Smooth muscle cell (in vitro differentiated cells): ENCODE measurements around the gene SLC35B2. TPM values are rescaled to one million over a fixed set of nuclear protein-coding genes. Genes with fewer than 3 reads are reported as not detected.

Source experiments
- DNase-seq: peaks from one replicate; lab custom pipeline; 2025; ENCODE audit not compliant: unreplicated experiment; lab: John Stamatoyannopoulos, UW
- H2AFZ ChIP-seq: fragments of 200-600 bp; sonication (generic); 2 replicates; pipeline ENCODE4 v1.6.0; 2016; ENCODE audit warnings: antibody characterized with exemption, low read depth, mild to moderate bottlenecking
- H3F3A ChIP-seq: fragments of 200-600 bp; sonication (generic); 2 replicates; pipeline ENCODE4 v1.6.0; 2017; ENCODE audit warnings: antibody characterized with exemption, low read depth
- H3K27ac ChIP-seq: fragments of 200-600 bp; sonication (generic); 2 replicates; pipeline ENCODE4 v1.5.1; 2016; ENCODE audit warnings: low read depth, mild to moderate bottlenecking
- H3K27me3 ChIP-seq: fragments of 200-600 bp; sonication (generic); 2 replicates; pipeline ENCODE4 v1.6.1; 2016; ENCODE audit warnings: low read depth, mild to moderate bottlenecking
- H3K36me3 ChIP-seq: fragments of 200-600 bp; sonication (generic); 2 replicates; pipeline ENCODE4 v1.5.1; 2016; ENCODE audit warnings: low read depth
- H3K4me1 ChIP-seq: fragments of 200-600 bp; sonication (generic); 2 replicates; pipeline ENCODE4 v1.5.1; 2016; ENCODE audit warnings: low read depth
- H3K4me2 ChIP-seq: fragments of 200-600 bp; sonication (generic); 2 replicates; pipeline ENCODE4 v1.6.0; 2016; ENCODE audit warnings: mild to moderate bottlenecking
- H3K4me3 ChIP-seq: fragments of 200-600 bp; sonication (generic); 2 replicates; pipeline ENCODE4 v1.5.1; 2016; ENCODE audit warnings: mild to moderate bottlenecking
- H3K79me2 ChIP-seq: fragments of 200-600 bp; sonication (generic); 2 replicates; pipeline ENCODE4 v1.6.0; 2016; ENCODE audit warnings: low read depth, mild to moderate bottlenecking
- H3K9ac ChIP-seq: fragments of 200-600 bp; sonication (generic); 2 replicates; pipeline ENCODE4 v1.6.0; 2016; ENCODE audit warnings: low read depth
- H3K9me3 ChIP-seq: fragments of 200-600 bp; sonication (generic); replicated peaks from 2 replicates; pipeline ENCODE4 v1.5.1; 2016; ENCODE audit warnings: low read depth
- H4K20me1 ChIP-seq: fragments of 200-600 bp; sonication (generic); 2 replicates; pipeline ENCODE4 v1.6.0; 2016; ENCODE audit warnings: low read depth
- WGBS: methylation state at CpG from one replicate; pipeline ENCODE4 v1.1.7; 2016; ENCODE audit warnings: low lambda C conversion rate; 5-methylcytosine and 5-hydroxymethylcytosine counted together
- polyA plus RNA-seq: library from polyadenylated mRNA; unstranded; fragments of >200 nt; fragmentation: Nextera tagmentation; extraction: Ambion mirVana; gene quantifications from 2 replicates; pipeline ENCODE4 v1.2.1, GENCODE V29; 2016
- total RNA-seq: library from RNA; depleted of rRNA; stranded (reverse); fragments of >200 nt; gene quantifications from 2 replicates; pipeline ENCODE4 v1.2.3, GENCODE V29; 2014
- TF ChIP-seq, protein P1 (sequence below): fragments of 200-600 bp; sonication (generic); IDR thresholded peaks from 2 replicates; pipeline ENCODE4 v1.5.1; 2017; ENCODE audit warnings: borderline replicate concordance, mild to moderate bottlenecking, antibody characterized with exemption; ENCODE audit not compliant: insufficient read depth, poor library complexity, severe bottlenecking

SLC35B2 gene
- total and polyA plus RNA-seq, 2 experiments from 2014 or later, result 68.6 to 112 TPM

DNA sequence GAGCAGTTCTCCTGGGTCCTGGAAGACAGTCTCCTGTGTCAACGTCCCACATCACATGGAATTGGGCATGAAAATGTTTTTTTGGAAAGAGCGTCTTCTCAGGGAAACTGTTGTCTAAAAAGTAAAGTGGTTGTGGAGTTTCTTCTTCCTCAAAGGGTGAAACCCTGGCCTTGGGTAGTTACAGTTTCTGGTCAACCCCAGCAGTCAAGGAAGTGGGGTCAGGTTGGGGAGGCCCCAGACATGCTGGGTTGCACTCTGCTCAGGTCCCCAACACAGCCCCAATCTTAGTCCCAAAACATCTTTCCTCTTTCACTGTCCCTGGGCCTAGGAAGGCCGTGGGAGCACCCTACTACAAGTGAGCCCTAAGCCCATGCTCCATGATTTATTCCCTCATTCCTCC, 9.0 kb upstream of the SLC35B2 start:
- Histone ChIP-seq H2AFZ (no peak overlapping the region), H3K4me2 (no peak overlapping the region), H3K4me3 (no peak overlapping the region), H4K20me1 (peaks cover 13% of the 10 kb centered on the region), H3K27ac (no peak overlapping the region), H3K36me3 (no peaks in the 10 kb centered on the region), H3K9me3 (no peaks in the 10 kb centered on the region), H3K79me2 (peaks cover 16% of the 10 kb centered on the region), H3K27me3 (peaks cover 31% of the 10 kb centered on the region), H3F3A (no peaks in the 10 kb centered on the region), H3K9ac (no peak overlapping the region), H3K4me1 (peaks cover 25% of the 10 kb centered on the region)
- WGBS, result 84% methylated on average over 3 of the region's 3 CpGs
- no peak for DNase-seq
- TF ChIP-seq, protein P1, sequence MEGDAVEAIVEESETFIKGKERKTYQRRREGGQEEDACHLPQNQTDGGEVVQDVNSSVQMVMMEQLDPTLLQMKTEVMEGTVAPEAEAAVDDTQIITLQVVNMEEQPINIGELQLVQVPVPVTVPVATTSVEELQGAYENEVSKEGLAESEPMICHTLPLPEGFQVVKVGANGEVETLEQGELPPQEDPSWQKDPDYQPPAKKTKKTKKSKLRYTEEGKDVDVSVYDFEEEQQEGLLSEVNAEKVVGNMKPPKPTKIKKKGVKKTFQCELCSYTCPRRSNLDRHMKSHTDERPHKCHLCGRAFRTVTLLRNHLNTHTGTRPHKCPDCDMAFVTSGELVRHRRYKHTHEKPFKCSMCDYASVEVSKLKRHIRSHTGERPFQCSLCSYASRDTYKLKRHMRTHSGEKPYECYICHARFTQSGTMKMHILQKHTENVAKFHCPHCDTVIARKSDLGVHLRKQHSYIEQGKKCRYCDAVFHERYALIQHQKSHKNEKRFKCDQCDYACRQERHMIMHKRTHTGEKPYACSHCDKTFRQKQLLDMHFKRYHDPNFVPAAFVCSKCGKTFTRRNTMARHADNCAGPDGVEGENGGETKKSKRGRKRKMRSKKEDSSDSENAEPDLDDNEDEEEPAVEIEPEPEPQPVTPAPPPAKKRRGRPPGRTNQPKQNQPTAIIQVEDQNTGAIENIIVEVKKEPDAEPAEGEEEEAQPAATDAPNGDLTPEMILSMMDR, result no peak

DNA sequence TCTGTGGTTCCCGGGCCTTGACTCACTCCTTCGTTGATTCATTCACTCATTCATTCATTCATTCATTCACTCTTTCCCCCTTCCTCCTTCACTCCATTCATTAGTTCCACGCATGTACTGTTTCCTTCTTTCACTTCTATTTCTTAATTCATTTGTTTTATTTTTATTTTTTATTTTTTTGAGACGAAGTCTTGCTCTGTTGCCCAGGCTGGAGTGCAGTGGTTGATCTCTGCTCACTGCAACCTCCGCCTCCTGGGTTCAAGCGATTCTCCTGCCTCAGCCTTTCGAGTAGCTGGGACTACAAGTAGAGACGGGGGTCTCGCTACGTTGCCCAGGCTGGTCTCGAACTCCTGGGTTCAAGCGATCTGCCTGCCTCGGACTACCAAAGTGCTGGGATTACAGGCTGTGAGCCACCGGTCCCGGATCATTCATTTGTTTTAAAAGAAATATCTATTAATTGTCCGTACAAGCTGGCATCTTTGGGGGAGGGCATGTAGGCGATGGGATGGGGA, 8.4 kb upstream of the SLC35B2 start:
- DNase-seq, result no peak
- H3K27ac ChIP-seq, result peak overlapping the region; percentile 57
- peaks cover 16% of the 10 kb centered on the region for H3K79me2 ChIP-seq
- peak overlapping the region; percentile 61 for H3K4me2 ChIP-seq
- H2AFZ ChIP-seq, result no peak overlapping the region
- peaks cover 25% of the 10 kb centered on the region for H3K27me3 ChIP-seq
- peaks cover 13% of the 10 kb centered on the region for H4K20me1 ChIP-seq
- H3F3A ChIP-seq, result no peaks in the 10 kb centered on the region
- TF ChIP-seq, protein P1, result no peak
- H3K36me3 ChIP-seq, result no peaks in the 10 kb centered on the region
- H3K4me3 ChIP-seq, result peak overlapping the region; percentile 96
- H3K4me1 ChIP-seq, result peaks cover 25% of the 10 kb centered on the region
- no peaks in the 10 kb centered on the region for H3K9me3 ChIP-seq
- 70% methylated on average over 17 of the region's 17 CpGs for WGBS
- H3K9ac ChIP-seq, result no peak overlapping the region

DNA sequence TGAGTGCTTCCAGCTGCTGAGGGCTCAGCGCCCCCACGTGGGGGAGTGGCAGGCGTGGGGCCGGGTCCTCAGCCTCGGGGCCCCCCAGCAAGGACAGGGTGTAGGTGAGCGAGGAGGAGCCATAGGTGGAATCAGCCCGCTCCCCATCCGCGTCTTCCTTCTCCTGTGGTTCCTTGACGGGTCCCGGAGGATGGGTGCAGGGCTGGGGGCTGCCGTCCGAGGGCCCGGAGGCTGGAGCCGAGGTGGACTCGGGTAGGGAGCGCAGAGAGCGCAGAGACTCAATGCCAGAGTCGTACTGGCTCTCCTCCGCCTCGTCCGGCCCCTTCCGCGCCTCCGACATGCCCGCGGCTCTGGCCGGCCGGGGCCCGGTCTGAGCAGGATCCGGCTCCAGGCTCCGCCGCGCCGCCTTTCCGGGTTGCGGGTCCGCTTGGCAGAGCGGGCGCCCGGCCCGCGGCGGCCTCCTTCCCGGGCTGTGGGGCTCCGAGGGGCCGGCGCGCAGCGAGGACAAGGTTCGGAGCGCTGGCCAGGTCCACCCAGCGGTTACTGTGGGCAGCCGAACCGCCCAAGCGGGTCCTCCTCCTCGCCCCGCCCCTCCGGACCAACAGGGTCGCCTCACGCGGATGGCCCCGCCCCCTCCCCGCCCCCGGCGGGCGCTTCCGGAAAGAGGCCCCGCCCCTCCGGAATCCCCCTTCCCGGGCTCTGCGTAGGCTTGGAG, 7.8 kb upstream of the SLC35B2 start, which contains the start of gene NFKBIE:
Gene NFKBIE (minus strand): TSS at position 545 of the 715 bp plus-strand sequence. CDS start 205 bp downstream, at position 340.
- Histone ChIP-seq H3K4me3 (peak within 1 kb of the TSS; percentile 96), H3K9me3 (no peaks in the 10 kb centered on the region), H3F3A (no peaks in the 10 kb centered on the region), H3K36me3 (no peaks in the 10 kb centered on the region), H3K4me1 (peaks cover 25% of the 10 kb centered on the region), H3K27ac (peak within 1 kb of the TSS; percentile 79), H3K79me2 (peaks cover 16% of the 10 kb centered on the region), H4K20me1 (peaks cover 13% of the 10 kb centered on the region), H3K9ac (peak within 1 kb of the TSS; percentile 89), H3K4me2 (peak within 1 kb of the TSS; percentile 98), H3K27me3 (peaks cover 21% of the 10 kb centered on the region), H2AFZ (peak within 1 kb of the TSS; percentile 63)
- DNase-seq, result peak; percentile 96
- TF ChIP-seq, protein P1, result peak; percentile 33
- under 1% methylated on average over 44 of the region's 72 CpGs for WGBS
